Frontal cortex (tissue), 4 donors: Measurements from ENCODE around the gene TAB2. TPM values are rescaled to one million over a fixed set of nuclear protein-coding genes. Genes with fewer than 3 reads are reported as not detected.
"Not testable (repeated sequence)": the region's sequence is repeated elsewhere in the genome, so short reads cannot be mapped to it uniquely, and the experiment has no call there.

Source experiments
- DNase-seq, 2 donors: peaks; one replicate each; pipeline ENCODE4 v3.0.0; 2012; ENCODE audit warnings: low spot score in 2 of 2
- FAIRE-seq: peaks from 2 replicates; lab custom pipeline; 2012; peaks lifted over from hg19 to GRCh38; lab: Jason Lieb, UNC
- small RNA-seq: library from RNA; depleted of rRNA; stranded (forward); fragments of <200 nt; gene quantifications from one replicate; pipeline ENCODE3, GENCODE V24; 2014
- total RNA-seq: library from RNA; depleted of rRNA; stranded (reverse); fragments of >200 nt; gene quantifications from one replicate; pipeline ENCODE4 v1.2.3, GENCODE V29; 2014
- donor health status: control.
- donor health status: control.
- donor health status: control.

Gene TAB2
- total RNA-seq, 1 donor from 2014 or later = 28.9 TPM

DNA sequence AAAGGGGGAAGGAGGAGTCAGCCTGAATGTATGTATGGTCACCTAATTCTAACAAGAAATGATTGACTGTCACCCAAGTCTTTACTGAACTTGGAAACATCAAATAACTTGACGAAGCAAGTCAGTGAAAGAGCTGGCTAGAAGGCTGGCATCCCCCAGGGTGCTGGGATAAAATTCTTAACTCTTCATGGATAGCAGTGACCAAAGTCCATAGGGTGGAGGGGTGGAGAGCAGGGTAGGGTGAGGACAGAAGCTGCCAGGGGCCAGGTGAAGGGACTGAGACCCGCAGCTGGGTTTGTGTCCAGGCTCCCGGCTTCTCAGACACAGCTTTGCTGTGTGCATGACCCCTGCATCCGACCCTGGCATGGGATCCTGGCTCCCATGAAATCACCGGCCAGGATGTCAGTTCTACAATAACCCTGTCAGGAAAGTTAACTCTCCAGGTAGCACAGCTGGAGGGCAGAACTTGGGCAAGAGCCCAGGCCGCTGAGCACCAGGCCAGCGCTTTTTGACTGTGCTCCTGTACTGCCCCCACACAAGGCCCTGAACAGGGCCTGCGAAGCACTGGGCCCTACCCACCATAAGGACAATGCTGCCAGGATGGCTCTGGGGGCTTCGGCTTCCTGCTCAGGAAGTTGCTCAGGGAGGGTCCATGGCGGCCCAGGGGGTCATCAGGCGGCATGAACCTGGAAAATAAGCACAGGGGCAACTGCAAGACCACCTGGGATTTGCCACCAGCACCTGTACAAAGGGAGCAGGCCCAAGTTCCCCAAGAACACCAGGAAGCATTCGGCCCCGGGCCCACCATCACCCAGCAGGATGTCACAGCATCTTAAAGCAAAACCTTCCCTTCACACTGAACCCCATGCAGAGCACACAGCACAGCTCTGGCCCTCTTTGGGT is 134.8 kb downstream of the TAB2 start:
- no peak for DNase-seq
- no peak for FAIRE-seq

DNA sequence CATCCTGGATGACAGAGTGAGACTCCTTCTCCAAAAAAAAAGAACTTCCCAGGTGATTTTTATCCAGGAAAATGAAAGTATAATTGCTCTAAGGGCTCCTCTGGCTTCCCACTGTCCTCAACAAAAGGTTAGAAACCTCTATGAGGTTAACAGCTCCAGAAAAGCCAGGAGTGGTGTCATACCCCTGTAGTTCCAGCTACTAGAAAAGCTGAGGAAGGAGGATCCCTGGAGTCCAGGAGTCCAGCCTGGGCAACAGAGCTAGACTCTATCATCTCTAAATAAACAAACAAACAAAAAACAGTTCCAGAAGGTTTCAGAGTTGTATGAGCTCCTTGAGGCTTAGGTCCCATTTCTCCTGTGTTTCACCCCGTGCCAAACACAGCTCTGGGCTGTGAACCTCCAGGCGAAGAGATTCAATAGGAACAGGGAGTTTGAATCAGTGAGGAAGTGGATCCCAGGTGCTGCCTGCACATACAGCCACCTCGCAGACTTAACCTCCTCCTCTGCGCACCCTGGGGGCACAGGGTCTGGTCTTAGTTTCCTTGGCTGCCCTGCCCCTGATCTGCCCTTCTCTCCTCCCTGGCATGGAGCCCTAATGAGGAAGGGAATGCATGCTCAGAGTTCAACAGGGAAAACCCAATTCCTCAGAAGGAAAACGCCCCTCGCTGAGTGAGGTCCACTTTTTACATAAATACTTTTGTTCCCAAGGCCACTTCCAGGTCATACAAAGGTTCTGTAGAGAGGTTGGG is 136.3 kb downstream of the TAB2 start:
- no peak for DNase-seq
- no peak for FAIRE-seq

DNA sequence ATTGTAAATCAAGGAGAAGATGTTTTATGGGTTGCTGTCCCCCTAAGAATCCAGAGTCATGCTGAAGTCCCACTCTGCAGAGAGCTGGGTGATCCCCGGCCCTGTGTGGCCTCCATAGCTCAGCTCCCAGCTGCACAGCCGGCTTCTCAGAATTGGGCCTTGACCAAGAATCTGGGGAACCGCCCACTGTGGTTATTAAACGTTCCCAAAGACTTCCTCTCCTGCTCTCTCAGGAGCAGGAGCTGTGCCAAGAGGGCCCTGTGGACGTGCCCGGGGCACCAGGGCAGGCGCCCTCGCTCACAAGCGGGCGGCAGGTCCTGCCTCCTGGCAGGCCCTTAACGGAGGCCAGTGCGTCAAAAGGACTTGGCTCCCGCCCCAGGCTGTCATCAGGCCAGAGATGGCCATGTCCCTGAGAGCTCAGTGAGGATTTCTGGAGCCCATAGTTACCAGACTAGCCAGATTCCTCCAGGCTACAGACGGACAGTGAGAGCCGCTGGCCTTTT is 136.9 kb downstream of the TAB2 start:
- DNase-seq (peak; percentile 86 to 88), FAIRE-seq (no peak)

DNA sequence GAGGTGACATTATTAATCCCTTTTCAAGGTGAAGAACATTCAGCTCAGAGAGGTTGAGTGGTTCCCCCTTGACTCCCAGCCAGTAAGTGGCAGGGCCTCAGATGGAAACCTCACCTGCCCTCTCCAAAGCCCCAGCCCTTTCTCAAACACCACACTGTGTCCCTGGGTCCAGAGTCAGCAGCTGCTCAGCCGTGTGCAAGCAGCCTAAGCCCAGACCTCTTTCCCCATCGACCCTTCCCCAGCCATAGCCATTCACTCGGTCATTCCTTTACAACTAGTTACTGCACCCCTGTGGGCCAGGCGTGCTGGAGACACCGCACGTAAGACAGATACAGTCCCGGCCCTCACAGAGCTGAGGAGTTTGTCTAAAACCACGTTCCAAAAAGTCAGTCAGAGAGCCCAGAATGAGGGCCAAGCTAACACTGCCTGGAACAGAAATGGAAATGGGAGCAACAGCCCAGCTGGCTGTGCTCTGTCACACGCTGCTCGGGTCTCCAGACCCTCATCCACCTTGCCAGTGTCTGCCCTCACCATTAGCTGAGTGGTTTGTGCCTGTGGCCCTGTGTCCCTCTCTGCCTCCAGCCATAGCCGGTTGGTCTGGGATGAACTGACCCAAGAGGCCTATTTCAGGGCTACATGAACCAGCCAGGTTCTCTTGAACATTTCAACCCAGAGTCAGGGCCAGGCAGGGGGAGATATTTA is 137.7 kb downstream of the TAB2 start:
- no peak for FAIRE-seq
- no peak for DNase-seq

DNA sequence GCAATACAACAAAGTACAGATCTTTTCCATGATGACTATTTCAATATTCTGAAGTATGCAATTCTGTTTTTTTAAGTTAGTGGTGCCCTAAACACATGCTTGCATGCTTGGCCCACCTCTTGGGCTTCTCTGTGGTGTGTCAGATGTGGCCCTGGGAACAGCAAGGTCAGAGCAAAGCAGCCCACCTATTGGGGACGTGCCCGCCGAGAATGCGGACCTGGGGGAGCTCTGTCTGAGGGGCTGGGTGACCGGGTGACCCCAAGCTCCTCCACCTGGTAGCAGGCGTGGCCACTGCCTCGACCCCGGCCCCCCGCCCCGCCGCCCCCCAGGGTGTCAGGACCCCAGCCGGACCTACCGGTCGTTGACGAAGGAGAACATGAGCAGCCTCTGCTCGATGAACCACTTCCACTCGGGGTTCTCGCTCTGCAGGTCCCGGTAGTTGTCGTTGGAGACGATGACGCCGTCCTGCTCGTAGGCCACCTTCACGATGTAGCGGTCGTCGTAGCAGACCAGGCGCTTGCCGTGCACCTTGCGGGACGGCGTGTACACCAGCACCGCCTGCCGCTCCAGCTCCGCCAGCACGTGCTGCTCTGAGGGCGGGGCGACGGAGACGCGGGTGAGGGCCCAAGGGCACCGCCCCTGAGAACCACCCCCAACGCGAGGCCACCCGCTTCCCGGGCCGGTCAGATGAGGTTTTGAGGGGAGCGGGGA is 139.0 kb downstream of the TAB2 start:
- no peak for DNase-seq
- no peak for FAIRE-seq

DNA sequence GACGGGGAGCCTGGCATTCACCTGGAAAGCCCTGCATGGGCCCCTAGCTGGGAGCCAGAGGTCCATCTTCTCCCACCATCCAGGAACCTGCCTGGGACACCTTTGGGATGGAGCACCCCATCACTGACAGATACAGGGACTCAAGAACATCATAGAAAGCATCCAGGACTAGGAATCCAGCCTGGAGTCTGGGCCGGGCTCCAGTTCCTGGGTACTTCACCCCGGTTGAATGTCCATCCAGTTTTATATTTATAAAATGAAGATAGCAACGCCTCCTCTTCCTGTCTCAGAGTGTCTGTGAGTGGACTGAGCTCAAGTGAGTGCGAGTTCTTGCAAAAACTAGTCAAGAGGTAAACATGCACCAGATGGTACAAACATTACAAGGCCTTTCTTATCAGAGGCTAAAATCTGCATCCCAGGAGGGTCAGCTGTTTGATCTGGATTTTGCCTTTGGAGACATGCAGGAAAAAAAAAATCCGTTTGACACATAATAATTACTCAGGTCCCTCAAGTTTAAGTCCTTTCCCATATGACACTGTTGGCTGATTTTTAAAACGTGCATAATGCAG is 139.9 kb downstream of the TAB2 start:
- DNase-seq (no peak), FAIRE-seq (no peak)

DNA sequence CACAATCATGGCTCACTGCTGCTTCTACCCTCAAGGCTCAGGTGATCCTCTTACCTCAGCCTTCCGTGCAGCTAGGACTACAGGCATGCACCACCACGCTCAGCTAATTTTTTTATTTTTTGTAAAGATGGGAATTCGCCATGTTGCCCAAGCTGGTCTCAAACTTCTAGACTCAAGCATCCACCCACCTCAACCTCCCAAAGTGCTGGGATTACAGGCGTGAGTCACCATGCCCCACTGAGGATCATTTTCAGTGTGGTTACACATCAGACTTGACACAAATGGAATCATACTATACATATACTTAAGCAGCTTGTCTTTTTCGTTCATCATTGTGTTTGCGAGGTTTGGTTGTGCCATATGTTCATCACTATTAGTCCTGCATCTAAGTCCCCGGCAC is 140.7 kb downstream of the TAB2 start:
- no peak for FAIRE-seq

DNA sequence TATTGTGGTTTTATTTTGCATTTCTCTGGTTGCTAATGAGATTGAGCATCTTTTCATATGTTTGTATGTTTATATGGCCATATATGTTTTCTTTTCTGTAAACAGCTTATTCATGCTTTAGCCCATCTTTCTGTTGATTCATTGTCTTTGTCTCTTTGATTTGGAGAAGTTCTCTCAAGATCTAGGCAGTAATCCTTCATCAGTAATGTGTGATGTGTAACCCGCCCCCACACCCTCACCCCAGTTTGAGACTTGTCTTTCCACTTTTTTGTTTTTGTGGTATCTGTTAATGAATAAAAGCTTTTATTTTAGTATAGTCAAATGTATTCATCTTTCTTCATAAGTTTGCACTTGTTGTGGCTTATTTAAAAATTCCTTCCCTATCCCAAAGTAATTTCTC is 141.3 kb downstream of the TAB2 start:
- DNase-seq (no peak), FAIRE-seq (no peak)

More for the DNA sequence above, 140.7 kb downstream of the TAB2 start:
- DNase-seq = no peak

DNA sequence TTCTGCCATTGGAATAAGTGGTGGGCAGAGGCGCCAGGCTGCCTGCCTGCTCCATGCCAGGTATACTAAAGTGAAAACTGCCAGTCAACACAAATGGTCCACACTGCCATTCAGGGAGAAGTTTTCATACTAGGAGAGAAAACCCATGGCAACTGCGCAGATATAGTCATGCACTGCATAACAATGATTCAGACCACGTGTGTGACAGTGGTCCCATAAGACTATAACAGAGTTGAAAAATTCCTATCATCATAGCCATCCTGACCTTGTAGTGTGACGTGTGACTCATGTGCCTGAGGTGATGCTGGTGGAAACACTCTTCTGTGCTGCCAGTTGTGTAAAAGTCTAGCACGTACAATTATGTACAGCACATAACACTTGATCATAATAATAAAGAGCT is 142.2 kb downstream of the TAB2 start:
- FAIRE-seq = no peak

DNA sequence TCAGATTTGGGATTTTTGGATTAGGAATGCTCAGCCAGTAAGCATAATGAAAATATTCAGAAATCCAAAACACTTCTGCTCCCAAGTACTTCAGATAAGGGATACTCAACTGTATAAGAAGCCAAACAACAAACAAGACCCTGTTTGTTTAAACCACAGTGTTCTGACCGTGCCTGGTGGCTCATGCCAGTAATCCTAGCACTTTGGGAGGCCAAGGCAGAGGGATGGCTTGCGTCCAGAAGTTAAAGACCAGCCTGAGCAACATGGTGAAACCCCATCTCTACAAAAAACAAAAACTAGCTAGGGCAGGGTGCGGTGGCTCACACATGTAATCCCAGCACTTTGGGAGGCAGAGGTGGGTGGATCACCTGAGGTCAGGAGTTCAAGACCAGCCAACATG is 142.7 kb downstream of the TAB2 start:
- DNase-seq, FAIRE-seq: not testable (repeated sequence)

More for the DNA sequence above, 142.2 kb downstream of the TAB2 start:
- no peak for DNase-seq

Small RNAs within 50 kb of the gene (small RNA-seq; reads per million reads assigned to genes)
- not detected for gene RN7SL234P

Other genes starting within 250 kb of the TAB2 start
- 2.4 TPM for gene SUMO4, start 82.5 kb downstream of the TAB2 start, total RNA-seq
- 0.41 TPM for gene ZC3H12D, start 167.3 kb downstream of the TAB2 start, total RNA-seq
- 35.1 TPM for gene PPIL4, start 228.3 kb downstream of the TAB2 start, total RNA-seq
- gene GINM1, start 248.7 kb downstream of the TAB2 start, total RNA-seq = 31.0 TPM